NCI-H1048 (cell line): ENCODE measurements around the gene TCAF2.
"Not testable (repeated sequence)": the region's sequence is repeated elsewhere in the genome, so short reads cannot be mapped to it uniquely, and the experiment has no call there.

Experiments used
- DNase-seq: peaks from one replicate; lab custom pipeline; 2025; lab: John Stamatoyannopoulos, UW

TCAF2 gene

GRCh38 chr7:143620646-143621045 is at the start of gene TCAF2:
Gene TCAF2, plus strand, starts transcription at chr7:143620974.
- not testable (repeated sequence) for DNase-seq

- DNase-seq: not testable (repeated sequence)
These were observed 49.3 kb upstream of the TCAF2 start, which contains the start of gene CTAGE15 for GRCh38 chr7:143571501-143571900. Gene CTAGE15, plus strand, starts transcription at chr7:143571801. Its CDS starts 17 bp downstream, at chr7:143571818.

DNA sequence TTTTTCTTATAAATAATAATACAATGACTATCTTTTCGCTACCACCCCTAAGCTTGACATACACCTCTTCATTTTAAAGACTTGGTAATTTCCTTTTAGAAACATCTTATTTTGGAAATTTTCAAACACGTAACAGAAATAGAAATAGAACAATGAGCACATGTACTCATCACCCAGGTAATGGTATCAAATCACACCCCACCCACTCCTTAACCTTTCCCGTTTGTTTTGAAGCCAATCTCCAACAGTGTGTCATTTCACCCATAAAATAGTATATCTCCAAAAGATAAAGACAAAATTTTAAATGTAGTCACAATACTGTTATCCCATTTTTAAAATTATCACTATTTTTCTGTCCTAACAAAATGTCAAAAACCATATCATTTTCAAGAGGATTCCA is 32.6 kb upstream of the TCAF2 start:
- not testable (repeated sequence) for DNase-seq

DNA sequence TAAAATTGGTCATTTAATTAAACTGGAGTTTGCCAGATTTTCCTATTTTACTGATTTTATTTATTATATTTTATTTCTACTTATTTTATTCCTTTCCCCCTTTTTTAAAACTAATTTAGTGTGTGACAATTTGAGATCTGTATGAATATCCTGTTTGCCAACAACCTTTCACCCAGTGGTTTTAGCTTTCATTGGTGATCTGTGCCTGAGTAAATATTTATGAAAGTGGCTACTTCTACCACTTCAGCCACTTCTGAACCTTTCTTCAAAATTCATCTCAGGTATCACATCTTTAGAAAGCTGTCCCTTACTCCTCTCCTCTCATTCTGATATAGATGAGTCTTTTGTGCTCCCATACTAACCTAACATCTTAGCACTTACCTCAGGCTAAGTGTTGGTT is 30.9 kb upstream of the TCAF2 start:
- DNase-seq: not testable (repeated sequence)

GRCh38 chr7:143598086-143598485 is 22.7 kb upstream of the TCAF2 start:
- not testable (repeated sequence) for DNase-seq

DNA sequence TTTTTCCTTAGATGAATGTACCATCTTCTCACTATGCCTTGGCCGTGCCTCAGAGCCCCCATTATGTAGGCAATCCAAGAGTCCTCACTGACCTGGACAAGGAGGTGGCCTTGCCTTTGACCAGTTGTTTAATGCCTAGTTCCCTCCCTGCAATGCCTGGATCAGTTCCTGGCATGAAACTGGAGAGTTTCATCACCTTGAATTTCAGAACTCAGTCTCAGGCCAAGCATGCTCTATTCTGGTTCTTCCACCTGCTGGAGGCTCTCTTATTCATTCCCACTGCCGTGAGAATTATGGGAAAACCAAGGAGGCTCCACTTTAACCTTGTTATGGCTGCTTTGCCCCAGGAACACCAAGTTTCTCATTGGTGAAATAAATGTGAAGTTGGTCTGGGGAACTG is 17.2 kb upstream of the TCAF2 start:
- DNase-seq: not testable (repeated sequence)

DNA sequence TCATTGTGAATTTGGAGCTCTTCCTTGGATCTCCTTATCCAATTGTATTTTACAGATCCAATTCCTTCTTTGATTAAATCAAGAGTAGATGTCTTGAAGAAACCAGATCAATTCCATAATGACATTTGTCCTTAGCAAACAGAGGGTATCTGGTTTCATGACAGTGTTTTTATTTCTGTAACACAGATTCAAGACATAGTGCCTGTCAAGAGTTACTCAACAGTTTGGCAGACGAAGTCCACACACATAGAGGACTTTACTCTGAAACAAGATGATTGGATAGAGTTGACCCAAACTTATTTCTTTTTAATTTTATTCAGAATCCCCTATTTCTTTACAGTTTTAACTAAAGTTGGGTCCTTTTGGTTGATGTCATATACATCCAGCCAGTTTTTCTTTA is 14.7 kb upstream of the TCAF2 start:
- not testable (repeated sequence) for DNase-seq

- not testable (repeated sequence) for DNase-seq
These were observed 5.2 kb upstream of the TCAF2 start for GRCh38 chr7:143615545-143615944.

GRCh38 chr7:143617204-143617603 is 3.6 kb upstream of the TCAF2 start:
- DNase-seq: not testable (repeated sequence)

GRCh38 chr7:143620058-143620457 is 716 bp upstream of the TCAF2 start:
- DNase-seq: not testable (repeated sequence)

DNA sequence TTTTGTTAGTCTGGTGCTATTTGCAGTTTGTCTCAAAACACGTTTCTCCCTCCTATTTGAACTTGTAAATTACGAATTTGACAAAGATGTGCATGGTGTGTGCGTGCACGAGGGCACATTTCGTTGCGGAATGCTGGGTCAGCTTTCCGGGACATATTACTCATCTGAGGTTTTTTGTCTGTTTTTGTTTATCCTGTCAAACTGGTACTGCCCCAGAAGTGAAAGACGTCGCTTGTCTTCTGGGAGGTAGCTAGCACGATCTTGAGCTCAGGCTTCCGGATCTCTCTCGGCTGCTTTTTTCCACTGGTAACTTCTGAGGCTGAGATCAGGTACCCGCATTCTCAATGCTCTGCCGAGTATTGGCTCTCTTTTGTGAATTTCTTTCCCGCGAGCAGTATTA is 401 bp downstream of the TCAF2 start:
- not testable (repeated sequence) for DNase-seq

- DNase-seq: not testable (repeated sequence)
These were observed 1.4 kb downstream of the TCAF2 start for GRCh38 chr7:143622130-143622529.

GRCh38 chr7:143630653-143631052 is 9.9 kb downstream of the TCAF2 start:
- DNase-seq: not testable (repeated sequence)

GRCh38 chr7:143632506-143632905 is 11.7 kb downstream of the TCAF2 start:
- not testable (repeated sequence) for DNase-seq

DNA sequence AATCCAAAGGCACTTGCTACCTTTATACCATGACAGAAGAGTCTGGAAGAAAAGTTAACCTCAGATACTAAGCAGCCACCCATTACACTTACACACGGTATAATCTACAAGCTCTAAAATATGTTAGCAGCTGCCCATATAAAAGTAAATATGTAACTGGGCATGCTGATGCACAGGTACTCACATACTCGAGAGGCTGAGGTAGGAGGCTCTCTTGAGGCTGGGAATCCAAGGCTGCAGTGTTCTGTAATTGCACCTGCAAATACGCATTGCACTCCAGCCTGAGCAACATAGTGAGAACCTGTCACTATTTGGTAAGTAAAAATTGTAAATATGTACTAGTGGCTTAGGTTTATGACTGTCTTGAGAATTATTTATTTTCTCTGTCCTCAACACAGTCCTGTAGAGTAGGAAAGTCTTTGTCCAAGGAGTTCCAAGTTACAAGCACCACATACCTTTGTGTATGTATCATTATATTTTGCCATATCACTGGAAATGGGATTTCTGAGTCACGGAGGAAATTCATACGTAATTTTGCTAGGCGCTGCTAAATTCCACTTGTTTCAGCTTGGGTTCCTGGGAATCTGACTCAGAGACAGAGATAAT is 12.3 kb downstream of the TCAF2 start:
- not testable (repeated sequence) for DNase-seq

- DNase-seq: not testable (repeated sequence)
These were observed 14.8 kb downstream of the TCAF2 start for GRCh38 chr7:143635364-143636240.

DNA sequence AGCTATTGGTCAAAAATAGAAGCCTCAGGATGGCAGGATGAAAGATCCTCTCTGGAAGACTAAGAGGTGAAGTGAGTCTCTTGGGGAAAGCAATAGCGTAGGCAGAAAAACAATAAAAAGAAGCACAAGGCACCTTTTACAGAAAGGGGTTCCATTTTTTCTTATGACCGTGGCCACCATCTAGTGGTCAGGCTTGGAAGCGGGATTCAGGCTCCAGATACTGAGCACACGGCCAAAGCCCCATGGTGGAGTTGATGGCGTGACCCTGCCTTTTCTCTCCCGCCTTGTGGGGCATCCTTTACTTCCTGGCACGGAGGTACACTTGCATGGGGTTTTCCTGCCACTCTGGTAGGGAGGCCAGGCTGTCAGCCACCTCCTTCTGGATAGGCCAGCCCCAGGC is 18.6 kb downstream of the TCAF2 start:
- DNase-seq: not testable (repeated sequence)

GRCh38 chr7:143640528-143641189 is 19.9 kb downstream of the TCAF2 start:
- not testable (repeated sequence) for DNase-seq

DNA sequence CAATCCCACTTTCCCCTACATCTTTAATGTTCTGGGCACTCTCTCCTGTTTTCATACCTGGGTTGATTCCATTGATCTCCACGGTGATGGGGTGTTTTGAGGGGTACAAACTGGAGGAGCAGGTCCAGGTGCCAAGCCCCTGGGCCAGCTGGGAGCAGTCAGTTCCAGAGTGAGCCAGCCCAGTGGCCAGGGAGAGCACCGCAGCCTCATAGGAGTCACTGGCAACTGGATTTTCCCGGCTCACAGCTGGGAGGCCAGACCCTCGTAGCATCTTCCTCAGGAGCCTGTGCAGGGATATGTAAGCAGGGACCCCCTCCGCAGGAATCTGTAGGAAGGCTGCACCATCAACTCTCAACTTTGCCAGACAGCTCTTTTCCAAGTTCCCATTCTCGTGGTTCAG is 25.8 kb downstream of the TCAF2 start:
- not testable (repeated sequence) for DNase-seq

- DNase-seq: not testable (repeated sequence)
These were observed 29.1 kb downstream of the TCAF2 start for GRCh38 chr7:143649902-143650301.

DNA sequence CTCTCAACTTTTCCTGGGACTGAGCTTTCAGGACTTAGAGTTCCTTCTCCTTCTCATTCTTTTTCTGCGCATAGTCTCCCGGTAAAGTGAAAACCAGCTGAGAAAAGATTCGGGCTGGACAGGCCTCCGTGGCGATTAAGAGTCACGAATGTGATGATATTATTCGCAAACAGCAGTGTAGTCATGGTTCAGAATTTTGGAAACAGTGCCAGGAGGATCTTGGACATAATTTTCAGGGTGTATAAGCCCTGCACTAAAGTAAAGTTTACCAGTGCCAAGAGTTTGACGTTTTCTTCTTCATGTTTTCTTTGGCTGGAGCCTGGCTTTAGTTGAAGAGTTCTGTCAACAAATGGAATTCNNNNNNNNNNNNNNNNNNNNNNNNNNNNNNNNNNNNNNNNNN is 29.7 kb downstream of the TCAF2 start:
- DNase-seq: not testable (repeated sequence)
